HTR-8/SVneo (cell line): Measurements from ENCODE around the gene SUV39H1.
A peak's percentile ranks its signal among the peaks of the same experiment; 100 is the strongest.
"Not testable (repeated sequence)": the region's sequence is repeated elsewhere in the genome, so short reads cannot be mapped to it uniquely, and the experiment has no call there.

Source experiments
- DNase-seq: peaks from one replicate; pipeline ENCODE4 v3.0.0; 2011; ENCODE audit warnings: low spot score, mixed read lengths; ENCODE audit not compliant: insufficient read length
- FAIRE-seq: peaks from 2 replicates; lab custom pipeline; 2011; peaks lifted over from hg19 to GRCh38; lab: Jason Lieb, UNC

The SUV39H1 gene

GRCh38 chrX:48684134-48684533 is 12.4 kb upstream of the SUV39H1 start:
- FAIRE-seq (no peak), DNase-seq (no peak)

DNA sequence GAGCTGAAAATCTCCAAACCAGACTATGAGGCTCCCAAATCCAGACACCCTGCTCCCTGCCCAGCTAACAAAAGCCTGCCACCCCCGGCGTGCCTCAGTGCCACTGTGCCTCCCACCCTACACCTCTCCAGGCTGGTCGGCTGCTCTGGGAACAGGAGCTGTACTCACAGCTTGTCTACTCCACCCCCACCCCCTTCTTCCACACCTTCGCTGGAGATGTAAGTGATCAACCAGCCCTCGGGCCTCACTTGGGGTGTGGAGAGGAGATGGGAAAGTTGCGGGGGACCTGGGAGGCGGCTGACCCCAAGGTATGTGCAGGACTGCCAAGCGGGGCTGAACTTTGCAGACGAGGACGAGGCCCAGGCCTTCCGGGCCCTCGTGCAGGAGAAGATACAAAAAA is 11.1 kb upstream of the SUV39H1 start:
- FAIRE-seq (no peak), DNase-seq (no peak)

- DNase-seq (no peak), FAIRE-seq (no peak)
These were observed 7.9 kb upstream of the SUV39H1 start for GRCh38 chrX:48688531-48689150.

GRCh38 chrX:48689208-48689920 is 7.2 kb upstream of the SUV39H1 start:
- FAIRE-seq (no peak), DNase-seq (no peak)

DNA sequence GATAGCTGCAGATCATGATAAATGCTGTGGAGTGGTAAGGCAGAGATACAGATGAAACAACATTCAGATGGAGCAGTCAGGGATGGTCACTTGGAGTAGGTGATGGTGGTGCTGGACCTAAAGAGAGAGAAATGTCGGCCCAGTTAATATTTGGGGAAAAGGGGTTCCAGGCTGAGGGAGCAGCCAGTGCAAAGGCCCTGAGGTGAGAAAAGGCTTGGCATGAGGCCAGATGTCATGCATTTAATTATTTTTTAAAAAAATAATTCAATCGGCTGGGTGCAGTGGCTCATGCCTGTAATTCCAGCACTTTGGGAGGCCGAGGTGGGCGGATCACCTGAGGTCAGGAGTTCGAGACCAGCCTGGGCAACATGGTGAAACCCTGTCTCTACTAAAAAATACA is 4.8 kb upstream of the SUV39H1 start:
- not testable (repeated sequence) for DNase-seq, FAIRE-seq

- FAIRE-seq = no peak
- DNase-seq = no peak
These were observed 1.6 kb upstream of the SUV39H1 start for GRCh38 chrX:48694776-48695533.

DNA sequence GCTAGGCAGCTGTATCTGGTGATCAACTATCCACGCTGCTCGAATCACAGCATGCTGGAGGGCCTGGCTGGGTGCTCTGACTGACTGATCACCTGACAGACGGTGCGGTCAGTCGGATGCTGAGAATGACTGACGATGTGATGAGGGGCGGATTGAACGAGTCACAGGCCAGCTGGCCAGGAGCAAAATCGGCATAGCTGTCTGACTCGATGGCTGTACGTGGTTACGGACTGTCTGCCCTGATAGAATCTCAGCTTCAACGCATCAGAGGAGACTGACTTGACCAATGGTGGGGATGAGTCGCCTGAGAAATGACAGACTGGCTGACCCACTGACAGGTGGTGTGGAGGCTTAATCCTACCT is 1.0 kb upstream of the SUV39H1 start:
- FAIRE-seq = no peak
- no peak for DNase-seq

- FAIRE-seq (no peak), DNase-seq (peak; percentile 2)
These were observed 621 bp upstream of the SUV39H1 start for GRCh38 chrX:48695925-48696300.

GRCh38 chrX:48696909-48697727 is 584 bp downstream of the SUV39H1 start:
- FAIRE-seq = no peak
- DNase-seq = peak; percentile 34

GRCh38 chrX:48698306-48698705 is 1.8 kb downstream of the SUV39H1 start:
- FAIRE-seq (no peak), DNase-seq (no peak)

DNA sequence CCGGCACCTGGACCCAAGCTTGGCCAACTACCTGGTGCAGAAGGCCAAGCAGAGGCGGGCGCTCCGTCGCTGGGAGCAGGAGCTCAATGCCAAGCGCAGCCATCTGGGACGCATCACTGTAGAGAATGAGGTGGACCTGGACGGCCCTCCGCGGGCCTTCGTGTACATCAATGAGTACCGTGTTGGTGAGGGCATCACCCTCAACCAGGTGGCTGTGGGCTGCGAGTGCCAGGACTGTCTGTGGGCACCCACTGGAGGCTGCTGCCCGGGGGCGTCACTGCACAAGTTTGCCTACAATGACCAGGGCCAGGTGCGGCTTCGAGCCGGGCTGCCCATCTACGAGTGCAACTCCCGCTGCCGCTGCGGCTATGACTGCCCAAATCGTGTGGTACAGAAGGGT is 3.7 kb downstream of the SUV39H1 start:
- FAIRE-seq = no peak

DNA sequence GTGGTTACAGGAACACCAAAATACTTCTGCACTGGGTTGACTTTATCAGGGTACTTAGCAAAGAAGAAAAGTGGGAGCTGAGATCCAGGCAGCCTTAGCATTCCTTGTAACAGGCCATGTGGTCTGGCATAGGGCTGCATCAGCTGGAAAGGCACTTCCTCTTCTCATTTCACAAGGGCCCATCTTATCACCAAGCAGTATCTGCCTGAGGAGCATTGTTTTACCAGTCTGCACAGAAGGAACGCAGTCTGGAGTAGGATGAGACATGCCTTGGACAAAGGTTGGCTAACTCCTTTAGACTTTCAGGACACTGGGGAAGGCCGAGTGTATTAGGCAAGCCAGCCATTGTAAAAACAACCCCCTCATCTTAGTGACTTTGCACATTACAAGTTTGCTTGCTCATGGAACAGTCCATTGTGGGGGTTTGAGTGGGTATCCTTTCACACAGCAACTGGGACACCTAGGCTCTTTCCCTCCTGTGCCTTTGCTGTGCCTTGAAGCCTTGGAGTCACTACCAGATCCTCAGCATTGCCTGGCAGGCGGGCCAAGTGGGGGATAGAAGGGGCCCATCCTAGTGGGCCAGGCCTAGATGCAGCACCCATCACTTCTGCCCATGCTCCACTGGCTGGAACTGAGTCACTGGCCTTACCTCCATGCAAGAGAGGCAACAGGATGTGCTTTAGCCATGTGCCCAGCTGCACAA is 4.6 kb downstream of the SUV39H1 start:
- DNase-seq (no peak), FAIRE-seq (no peak)

More for the DNA sequence above, 3.7 kb downstream of the SUV39H1 start:
- DNase-seq = no peak

GRCh38 chrX:48702032-48702431 is 5.5 kb downstream of the SUV39H1 start:
- DNase-seq (no peak), FAIRE-seq (no peak)

GRCh38 chrX:48702716-48703115 is 6.2 kb downstream of the SUV39H1 start:
- FAIRE-seq = no peak
- no peak for DNase-seq

GRCh38 chrX:48703228-48703627 is 6.7 kb downstream of the SUV39H1 start:
- FAIRE-seq (no peak), DNase-seq (no peak)

- FAIRE-seq = no peak
- DNase-seq = peak; percentile 11
These were observed 7.3 kb downstream of the SUV39H1 start for GRCh38 chrX:48703642-48704481.

GRCh38 chrX:48705871-48706270 is 9.3 kb downstream of the SUV39H1 start:
- no peak for FAIRE-seq
- DNase-seq = no peak

- FAIRE-seq (no peak), DNase-seq (no peak)
These were observed 13.1 kb downstream of the SUV39H1 start for GRCh38 chrX:48709522-48710112.
